GM12891 (cell line): ENCODE measurements around the gene NSD2. TPM values are rescaled to one million over a fixed set of nuclear protein-coding genes. Genes with fewer than 3 reads are reported as not detected.

Experiments used
- DNase-seq: peaks from one replicate; pipeline ENCODE4 v3.0.0; 2011; ENCODE audit warnings: low spot score; ENCODE audit not compliant: insufficient read length
- FAIRE-seq: peaks from 2 replicates; lab custom pipeline; 2011; peaks lifted over from hg19 to GRCh38; lab: Jason Lieb, UNC
- PAX5 ChIP-seq: IDR thresholded peaks from 2 replicates; pipeline ENCODE4 v1.6.1; 2011; ENCODE audit warnings: low read length, moderate library complexity, mild to moderate bottlenecking; ENCODE audit not compliant: insufficient read depth, severe bottlenecking
- POLR2A ChIP-seq: IDR thresholded peaks from 2 replicates; pipeline ENCODE4 v1.6.1; 2011; ENCODE audit warnings: low read depth, low read length, control low read depth
- POLR2AphosphoS5 ChIP-seq: IDR thresholded peaks from 2 replicates; pipeline ENCODE4 v1.6.1; 2011; ENCODE audit warnings: low read depth, low read length, control low read depth
- POU2F2 ChIP-seq: IDR thresholded peaks from 2 replicates; pipeline ENCODE4 v1.6.1; 2011; ENCODE audit warnings: low read depth, mild to moderate bottlenecking, control low read depth, low read length, moderate library complexity
- SPI1 ChIP-seq: IDR thresholded peaks from 2 replicates; pipeline ENCODE4 v1.6.1; 2011; ENCODE audit warnings: low read depth, low read length, control low read depth
- TAF1 ChIP-seq: IDR thresholded peaks from 2 replicates; pipeline ENCODE4 v1.6.1; 2011; ENCODE audit warnings: low read depth, low read length, control low read depth
- polyA plus RNA-seq: library from polyadenylated mRNA; unstranded; fragments of >200 nt; gene quantifications from one replicate; pipeline ENCODE4 v1.2.1, GENCODE V29; 2012; ENCODE audit warnings: low read depth, missing spikeins, inconsistent platforms; ENCODE audit not compliant: missing spikeins

NSD2 gene
- polyA plus RNA-seq, result 32.6 TPM

DNA sequence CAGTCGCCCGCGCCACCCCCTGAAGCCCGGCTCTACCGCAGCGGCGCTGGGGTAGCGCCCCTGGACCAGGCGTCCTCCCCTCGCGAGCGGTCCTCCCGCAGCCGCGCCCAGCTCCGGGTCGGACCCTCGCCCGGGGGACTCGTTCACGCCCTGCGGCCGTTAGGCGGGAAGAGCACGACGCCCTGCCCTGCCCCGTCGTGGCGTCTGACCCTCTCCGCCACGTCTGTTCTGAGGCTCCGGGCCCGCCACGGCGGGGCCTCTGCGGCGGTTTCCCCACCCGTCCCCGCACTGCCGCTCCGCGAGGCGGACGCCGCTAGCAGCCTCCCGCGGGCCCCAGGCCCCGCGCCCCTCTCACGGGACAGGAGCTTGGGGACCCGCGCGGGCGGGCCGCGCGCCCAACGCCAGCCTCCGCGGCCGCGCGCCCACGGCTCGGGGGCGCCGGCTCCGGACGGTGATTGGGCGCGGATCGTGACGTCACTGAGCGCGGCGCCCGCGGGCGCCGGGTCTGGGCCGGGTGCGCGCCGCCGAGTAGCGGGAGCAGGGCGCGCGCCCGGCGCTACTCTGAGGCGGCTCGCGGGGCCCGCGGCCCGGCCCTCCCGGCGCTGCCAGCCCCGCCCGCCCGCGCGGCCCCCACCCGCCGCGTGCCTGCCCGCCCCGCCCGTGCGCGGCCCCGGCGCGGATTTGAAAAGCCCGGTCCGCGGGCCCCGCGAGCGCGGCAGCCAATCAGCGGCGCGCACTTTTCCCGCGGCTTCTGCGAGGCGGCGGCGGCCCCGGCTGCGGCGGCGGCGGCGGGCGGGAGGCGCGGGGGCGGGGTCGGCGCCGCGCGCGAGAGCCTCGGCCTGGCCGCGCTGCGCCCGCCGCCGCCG lies at the start of gene NSD2:
Gene NSD2 (plus strand): TSS at position 816 of the 866 bp plus-strand sequence. CDS start 29,262 bp downstream, outside the sequence.
- FAIRE-seq (peak; percentile 86), DNase-seq (peak; percentile 94)
- TF ChIP-seq TAF1, result 0 out of 2 replicates have a peak, but pooled peaks have one; percentile 41
- peak; percentile 45; the same call in 1 of the 2 replicates for TF ChIP-seq POLR2A
- peak; percentile 86 for TF ChIP-seq POLR2AphosphoS5
- TF ChIP-seq SPI1, result no peak

DNA sequence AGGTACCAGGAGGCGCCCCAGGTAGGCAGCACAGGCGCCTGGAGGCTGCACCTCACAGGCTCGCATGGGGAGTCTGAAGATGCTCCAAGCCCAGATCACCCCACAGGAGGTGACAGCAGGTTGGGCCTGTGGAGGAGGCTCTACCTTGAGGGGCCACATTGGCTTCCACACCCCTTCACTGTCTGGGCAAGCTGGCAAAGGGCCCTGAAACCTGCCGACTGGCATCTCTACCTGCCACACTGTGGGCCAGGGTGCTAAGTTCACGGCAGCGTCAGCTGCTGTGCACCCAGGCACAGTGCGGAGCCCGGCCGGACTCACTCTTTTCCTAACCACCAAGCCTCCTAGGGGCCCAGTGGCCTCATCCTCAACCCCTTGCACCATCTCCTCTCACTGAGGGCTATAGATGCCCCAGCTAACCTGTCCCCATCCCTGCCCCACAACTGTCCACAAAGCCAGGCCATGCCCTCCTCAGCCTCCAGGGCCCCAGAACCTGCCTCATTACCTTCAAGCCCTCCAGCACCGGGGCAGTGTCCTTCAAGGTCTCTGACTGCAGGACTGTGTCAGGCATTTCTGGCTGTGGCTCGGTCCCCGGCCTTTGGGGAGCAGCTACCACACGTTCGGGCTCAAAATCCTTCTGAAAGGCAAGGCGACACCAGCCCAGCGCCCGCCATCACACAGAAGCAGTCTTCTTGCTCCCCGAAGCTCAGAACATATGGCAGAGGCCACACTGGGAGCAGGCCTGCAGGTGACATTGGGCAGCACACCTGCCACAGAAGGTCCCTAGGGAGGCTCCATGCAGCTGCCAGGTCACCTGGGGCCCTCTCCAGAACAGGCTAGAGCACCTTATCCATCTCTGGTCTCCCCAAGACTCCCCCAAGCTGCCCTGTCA lies 49.3 kb upstream of the NSD2 start:
- no peak for DNase-seq
- no peak for FAIRE-seq
- TF ChIP-seq TAF1 (no peak), SPI1 (no peak), POLR2A (no peak), POU2F2 (no peak), PAX5 (no peak), POLR2AphosphoS5 (no peak)

DNA sequence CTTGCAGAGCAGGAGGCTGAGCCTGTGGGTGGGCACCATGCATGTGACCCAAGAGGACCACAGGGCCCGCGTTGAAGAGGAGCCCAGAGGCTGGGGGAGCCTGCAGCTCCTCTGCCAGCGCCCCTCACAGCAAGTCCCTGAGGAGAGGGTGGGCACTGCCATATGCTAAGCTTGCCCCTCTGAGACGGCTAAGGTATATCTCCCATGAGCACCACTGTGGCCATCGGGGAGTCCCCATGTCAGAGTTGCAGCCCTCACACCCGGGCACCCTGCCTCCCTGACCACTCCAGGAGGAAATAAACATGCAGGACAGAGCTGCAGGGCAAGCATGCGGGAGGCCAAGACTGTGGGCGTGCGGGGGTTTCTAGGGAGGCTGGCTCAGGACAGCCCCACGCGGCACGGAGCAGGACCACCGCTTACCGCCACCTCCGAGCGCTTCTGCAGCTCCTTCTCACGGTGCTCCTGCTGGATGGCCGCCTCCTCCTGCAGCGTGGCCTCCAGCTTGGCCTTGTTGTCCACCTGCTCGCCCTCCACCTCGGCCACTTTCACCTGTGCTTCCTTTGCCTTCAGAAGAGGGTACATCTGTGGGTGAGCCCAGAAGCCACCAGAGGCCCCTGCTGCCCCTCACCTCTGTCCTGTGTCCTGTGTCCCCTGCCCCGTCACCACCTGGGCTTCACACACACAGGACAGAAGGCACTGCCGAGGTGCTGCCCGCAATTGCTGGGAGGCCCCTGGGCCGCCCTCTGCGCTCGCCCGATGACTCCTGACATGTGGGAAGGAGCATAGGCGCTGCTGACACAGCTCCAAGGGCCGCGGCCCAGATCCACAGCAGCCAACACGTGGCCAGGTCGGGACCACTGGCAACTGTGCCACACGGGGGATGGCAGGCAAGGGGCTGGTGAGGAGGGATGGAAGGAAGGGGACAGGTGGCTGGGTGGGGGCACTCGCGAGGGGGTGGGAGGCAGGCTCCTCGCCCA lies 48.3 kb upstream of the NSD2 start:
- DNase-seq, result no peak
- TF ChIP-seq SPI1 (no peak), TAF1 (no peak), POU2F2 (no peak), POLR2AphosphoS5 (no peak), POLR2A (no peak)
- no peak for FAIRE-seq

DNA sequence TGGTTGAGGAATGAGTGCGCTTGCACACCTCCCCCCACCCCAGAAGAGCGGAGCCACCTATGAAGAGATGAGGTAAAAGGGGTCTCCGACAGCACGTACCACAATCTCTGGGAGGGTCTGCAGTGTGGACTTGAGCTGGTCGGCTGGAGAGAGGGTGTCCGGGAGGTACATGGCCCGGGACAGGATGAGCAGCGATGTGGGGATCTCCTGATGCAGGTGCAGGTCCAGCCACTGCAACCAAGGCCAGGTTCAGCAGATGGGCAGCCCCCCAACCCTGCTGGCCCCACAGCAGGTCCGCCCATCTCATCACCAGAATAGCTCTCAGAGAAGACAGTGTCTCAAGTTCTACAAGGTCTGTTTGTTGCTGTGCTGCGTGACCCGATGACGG lies 47.7 kb upstream of the NSD2 start:
- DNase-seq, result no peak
- FAIRE-seq, result no peak
- TF ChIP-seq PAX5 (no peak), POLR2A (no peak), POU2F2 (no peak), POLR2AphosphoS5 (no peak), SPI1 (no peak), TAF1 (no peak)

DNA sequence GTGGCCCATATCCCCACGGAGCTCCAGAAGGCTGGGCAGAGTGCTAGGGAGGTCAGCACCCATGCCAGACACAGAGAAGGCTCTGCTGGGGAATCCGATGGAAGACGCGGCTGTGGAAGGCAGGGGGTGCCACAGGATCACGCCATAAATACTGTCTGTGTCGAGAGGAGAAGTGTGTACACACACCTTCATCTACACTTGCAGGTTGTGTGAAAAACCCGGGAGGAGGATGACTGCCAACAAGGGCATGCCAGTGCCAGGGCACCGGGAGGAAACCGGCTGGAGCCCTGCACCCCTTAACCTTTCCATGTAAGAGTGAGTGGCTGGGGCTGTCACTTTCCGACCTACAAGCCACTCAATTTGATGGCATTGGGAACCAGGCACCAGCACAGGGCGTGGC lies 46.4 kb upstream of the NSD2 start:
- DNase-seq (no peak), FAIRE-seq (no peak)
- no peak for TF ChIP-seq POLR2A
- no peak for TF ChIP-seq SPI1
- no peak for TF ChIP-seq TAF1
- TF ChIP-seq POLR2AphosphoS5, result no peak
- TF ChIP-seq POU2F2, result no peak
- no peak for TF ChIP-seq PAX5

DNA sequence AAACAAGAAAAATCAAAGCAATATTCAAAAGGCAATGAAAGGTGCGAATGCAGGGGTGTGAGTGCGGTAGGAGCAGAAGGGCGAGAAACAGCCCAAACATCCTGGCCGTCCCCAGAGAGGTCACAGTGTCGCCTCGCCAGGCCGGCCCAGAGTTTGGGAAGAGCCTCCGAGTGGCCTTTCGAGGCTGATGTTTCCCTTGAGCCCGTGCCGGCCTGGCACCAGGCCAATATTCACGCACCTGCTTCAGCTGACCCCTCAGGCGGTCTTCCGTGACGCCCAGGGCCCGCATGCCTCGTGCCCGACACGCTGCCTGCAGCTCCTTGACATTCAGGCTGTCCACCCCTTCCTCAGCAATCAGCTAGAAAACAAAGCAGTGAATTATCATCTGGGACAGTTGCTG lies 45.9 kb upstream of the NSD2 start:
- DNase-seq, result no peak
- FAIRE-seq, result no peak
- TF ChIP-seq TAF1, result no peak

DNA sequence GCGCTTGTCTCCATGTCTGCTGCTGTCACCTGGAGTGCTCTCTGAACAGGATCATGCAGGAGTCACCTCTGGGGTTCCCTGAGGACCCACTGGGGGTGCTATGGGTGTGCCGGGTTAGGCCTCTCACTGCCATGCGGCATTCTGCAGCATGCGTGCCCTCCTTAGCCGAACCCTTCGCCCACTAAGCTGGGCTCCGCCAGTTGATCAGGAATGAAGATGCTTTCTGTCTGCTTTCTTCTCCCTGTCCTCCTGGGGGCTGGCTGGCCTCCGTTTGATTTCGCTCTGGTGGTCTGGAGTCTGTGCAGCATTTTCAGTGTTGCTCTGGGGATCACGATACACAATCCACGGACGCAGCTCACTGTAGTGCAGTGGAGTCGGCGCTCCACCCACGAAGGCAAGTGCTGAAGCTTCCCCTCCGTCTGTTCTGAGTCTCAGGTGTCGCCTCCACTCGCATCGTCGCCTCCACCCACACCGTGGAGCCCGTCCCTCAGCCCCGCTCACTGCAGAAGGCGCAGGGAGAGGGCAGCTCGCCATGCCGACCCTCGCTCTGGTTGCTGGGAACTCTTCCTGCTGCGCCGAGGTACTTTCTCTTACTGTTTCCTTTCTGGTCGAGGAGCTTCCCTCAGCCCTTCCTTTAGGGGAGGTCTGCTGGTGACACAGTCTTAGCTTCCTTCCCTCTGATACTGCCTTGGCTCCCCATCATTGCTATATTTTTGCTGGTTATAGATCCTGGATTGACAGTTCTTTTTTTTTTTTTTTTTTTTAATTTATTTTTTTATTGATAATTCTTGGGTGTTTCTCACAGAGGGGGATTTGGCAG lies 44.5 kb upstream of the NSD2 start:
- FAIRE-seq (no peak), DNase-seq (no peak)
- no peak for TF ChIP-seq TAF1
- TF ChIP-seq PAX5, result no peak

DNA sequence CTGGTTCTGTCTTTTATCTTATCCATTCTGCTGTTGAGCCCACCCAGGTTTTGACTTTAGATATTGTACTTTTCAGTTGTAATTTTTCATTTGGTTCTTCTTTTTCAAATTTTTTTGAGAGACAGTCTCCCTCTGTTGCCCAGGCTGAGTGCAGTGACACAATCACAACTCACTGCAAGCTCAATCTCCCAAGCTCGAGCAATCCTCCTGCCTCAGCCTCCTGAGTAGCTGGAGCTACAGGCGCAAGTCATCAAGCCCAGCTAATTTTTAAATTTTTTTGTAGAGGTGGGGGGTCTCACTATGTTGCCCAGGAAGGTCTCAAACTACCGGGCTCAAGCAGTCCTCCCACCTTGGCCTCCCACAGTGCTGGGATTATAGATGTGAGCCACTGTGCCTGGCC lies 41.0 kb upstream of the NSD2 start:
- DNase-seq (no peak), FAIRE-seq (no peak)
- no peak for TF ChIP-seq POLR2A
- TF ChIP-seq TAF1, result no peak
- no peak for TF ChIP-seq PAX5
- no peak for TF ChIP-seq SPI1
- no peak for TF ChIP-seq POLR2AphosphoS5
- TF ChIP-seq POU2F2, result no peak

DNA sequence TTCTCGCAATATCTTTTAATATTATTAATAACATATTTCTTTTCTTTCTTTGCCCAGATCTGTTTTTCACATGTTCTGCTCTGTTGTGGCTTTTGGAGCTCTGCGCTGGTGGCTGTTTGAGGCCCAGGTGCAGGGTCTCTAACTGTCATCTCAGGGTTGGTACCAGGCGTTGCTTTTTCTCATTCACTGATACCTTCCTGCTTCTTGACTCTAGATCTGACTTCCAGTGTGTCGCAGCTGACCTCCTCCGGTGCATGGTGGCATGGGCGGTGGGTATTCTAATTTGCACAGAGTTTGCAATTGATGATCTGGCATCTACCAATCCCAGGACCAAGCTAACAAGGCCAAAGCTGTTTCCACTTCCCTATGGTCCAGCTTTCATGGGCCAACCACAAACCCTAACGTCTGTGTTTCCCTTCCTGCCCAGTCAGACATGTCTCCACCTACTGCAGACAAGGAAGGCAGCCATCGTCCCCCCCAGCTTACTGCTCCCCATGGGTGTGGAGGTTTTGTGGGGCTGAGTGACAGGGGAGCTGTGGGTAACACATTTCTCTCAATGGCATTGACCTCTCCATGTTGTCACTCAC lies 40.5 kb upstream of the NSD2 start:
- no peak for DNase-seq
- peak; percentile 89 for FAIRE-seq
- TF ChIP-seq TAF1 (no peak), SPI1 (peak; percentile 58; the same call in 1 of the 2 replicates), POLR2A (no peak)
